Prostate gland (tissue), 2 donors: Measurements from ENCODE around the gene KPTN.

Experiments used
- CTCF ChIP-seq, 4 experiments: fragments of 200-600 bp in 2 of 4; fragments of 450-650 bp in 2 of 4; sonication (generic) in 2 of 4; IDR thresholded peaks; 1 replicate in 3 of 4; 2 replicates in 1 of 4; pipeline ENCODE4 v1.5.1; 2016 to 2019; ENCODE audit warnings: antibody characterized with exemption in 4 of 4, mild to moderate bottlenecking in 2 of 4, moderate library complexity in 2 of 4
- POLR2A ChIP-seq: fragments of 450-650 bp; IDR thresholded peaks from one replicate; pipeline ENCODE4 v1.6.1; 2016; ENCODE audit warnings: antibody characterized with exemption, mild to moderate bottlenecking
- POLR2AphosphoS5 ChIP-seq: sonication (generic); formaldehyde crosslinking; IDR thresholded peaks from one replicate; pipeline ENCODE4 v1.6.1; 2017; ENCODE audit warnings: antibody characterized with exemption

- no peak for TF ChIP-seq CTCF (IDR thresholded peaks at IDR 0.05)
- TF ChIP-seq POLR2A, result no peak
- TF ChIP-seq POLR2AphosphoS5, result no peak
These were observed 24.7 kb upstream of the KPTN start for GRCh38 chr19:47508721-47509120.
